HFFc6 (cell line): ENCODE results near the gene USH2A. TPM values are rescaled to one million over a fixed set of nuclear protein-coding genes. Genes with fewer than 3 reads are reported as not detected.
A peak's percentile ranks its signal among the peaks of the same experiment; 100 is the strongest.

Source experiments
- DNase-seq: peaks from one replicate; pipeline ENCODE4 v3.0.0-alpha.2; 2018
- H3K27ac Mint-ChIP-seq: 2 replicates; pipeline ENCODE4 v1.8.0; 2020; ENCODE audit warnings: mild to moderate bottlenecking, mixed read lengths
- H3K27me3 Mint-ChIP-seq: 2 replicates; pipeline ENCODE4 v1.8.0; 2021; ENCODE audit warnings: mild to moderate bottlenecking, moderate library complexity, mixed read lengths; ENCODE audit not compliant: insufficient read depth
- H3K36me3 Mint-ChIP-seq: 2 replicates; pipeline ENCODE4 v1.8.0; 2021; ENCODE audit warnings: low read depth, mixed read lengths
- H3K4me1 Mint-ChIP-seq: 2 replicates; pipeline ENCODE4 v1.8.0; 2020; ENCODE audit warnings: low read depth, mixed read lengths
- H3K4me3 Mint-ChIP-seq: 2 replicates; pipeline ENCODE4 v1.8.0; 2020; ENCODE audit warnings: mild to moderate bottlenecking, moderate library complexity, mixed read lengths
- H3K9me3 Mint-ChIP-seq: 2 replicates; pipeline ENCODE4 v1.8.0; 2020; ENCODE audit warnings: mild to moderate bottlenecking, mixed read lengths
- total RNA-seq, 6 experiments: library from RNA; stranded (reverse); fragmentation: NEBNext Ultra II Directional; extraction: Animal tissue kit (Norgen Biotek cat#: 25700); gene quantifications; 2 replicates in 1 of 6; 3 replicates in 5 of 6; pipeline ENCODE4 v1.2.3, GENCODE V29; 2021
- TF ChIP-seq, protein P1 (sequence below): fragments of 200-600 bp; sonication (generic); IDR thresholded peaks from 2 replicates; pipeline ENCODE4 v1.5.0; 2021; ENCODE audit warnings: antibody characterized with exemption, mild to moderate bottlenecking

Gene USH2A
- total RNA-seq, 6 experiments from 2014 or later, result 0.02 to 0.07 (median 0.04) TPM

DNA sequence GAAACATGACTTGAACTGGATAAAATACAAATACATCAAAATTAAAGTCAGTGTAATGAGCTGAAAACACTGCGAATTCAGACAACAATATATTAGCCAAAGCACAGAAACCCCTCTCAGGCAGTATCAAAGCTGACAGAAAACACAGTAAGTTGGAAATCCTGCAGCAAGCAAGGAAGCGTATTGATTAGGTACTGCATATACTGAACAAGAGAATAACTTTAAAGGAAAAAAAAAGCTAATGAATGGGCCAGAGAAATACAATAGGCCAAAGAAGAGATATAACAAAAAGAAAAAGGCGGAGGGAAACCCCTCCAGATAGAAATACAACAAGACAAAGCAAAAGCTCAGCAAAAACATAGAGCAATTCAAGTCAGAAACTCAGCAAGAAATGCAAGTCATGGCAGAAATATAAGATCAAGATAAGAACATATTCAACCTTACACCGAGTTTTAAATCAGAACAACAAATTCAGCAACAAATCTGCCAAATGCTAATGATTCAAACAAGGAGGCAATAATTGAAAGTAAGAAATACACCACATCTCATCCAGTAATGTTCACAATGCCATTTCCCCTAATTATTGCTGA is 299.0 kb downstream of the USH2A start:
- Mint-ChIP-seq H3K36me3 (no peaks in the 10 kb centered on the region), H3K27ac (no peak overlapping the region), H3K4me3 (no peak overlapping the region), H3K27me3 (no peaks in the 10 kb centered on the region), H3K9me3 (no peaks in the 10 kb centered on the region), H3K4me1 (no peaks in the 10 kb centered on the region)
- no peak for DNase-seq
- TF ChIP-seq, protein P1, sequence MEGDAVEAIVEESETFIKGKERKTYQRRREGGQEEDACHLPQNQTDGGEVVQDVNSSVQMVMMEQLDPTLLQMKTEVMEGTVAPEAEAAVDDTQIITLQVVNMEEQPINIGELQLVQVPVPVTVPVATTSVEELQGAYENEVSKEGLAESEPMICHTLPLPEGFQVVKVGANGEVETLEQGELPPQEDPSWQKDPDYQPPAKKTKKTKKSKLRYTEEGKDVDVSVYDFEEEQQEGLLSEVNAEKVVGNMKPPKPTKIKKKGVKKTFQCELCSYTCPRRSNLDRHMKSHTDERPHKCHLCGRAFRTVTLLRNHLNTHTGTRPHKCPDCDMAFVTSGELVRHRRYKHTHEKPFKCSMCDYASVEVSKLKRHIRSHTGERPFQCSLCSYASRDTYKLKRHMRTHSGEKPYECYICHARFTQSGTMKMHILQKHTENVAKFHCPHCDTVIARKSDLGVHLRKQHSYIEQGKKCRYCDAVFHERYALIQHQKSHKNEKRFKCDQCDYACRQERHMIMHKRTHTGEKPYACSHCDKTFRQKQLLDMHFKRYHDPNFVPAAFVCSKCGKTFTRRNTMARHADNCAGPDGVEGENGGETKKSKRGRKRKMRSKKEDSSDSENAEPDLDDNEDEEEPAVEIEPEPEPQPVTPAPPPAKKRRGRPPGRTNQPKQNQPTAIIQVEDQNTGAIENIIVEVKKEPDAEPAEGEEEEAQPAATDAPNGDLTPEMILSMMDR, result no peak

DNA sequence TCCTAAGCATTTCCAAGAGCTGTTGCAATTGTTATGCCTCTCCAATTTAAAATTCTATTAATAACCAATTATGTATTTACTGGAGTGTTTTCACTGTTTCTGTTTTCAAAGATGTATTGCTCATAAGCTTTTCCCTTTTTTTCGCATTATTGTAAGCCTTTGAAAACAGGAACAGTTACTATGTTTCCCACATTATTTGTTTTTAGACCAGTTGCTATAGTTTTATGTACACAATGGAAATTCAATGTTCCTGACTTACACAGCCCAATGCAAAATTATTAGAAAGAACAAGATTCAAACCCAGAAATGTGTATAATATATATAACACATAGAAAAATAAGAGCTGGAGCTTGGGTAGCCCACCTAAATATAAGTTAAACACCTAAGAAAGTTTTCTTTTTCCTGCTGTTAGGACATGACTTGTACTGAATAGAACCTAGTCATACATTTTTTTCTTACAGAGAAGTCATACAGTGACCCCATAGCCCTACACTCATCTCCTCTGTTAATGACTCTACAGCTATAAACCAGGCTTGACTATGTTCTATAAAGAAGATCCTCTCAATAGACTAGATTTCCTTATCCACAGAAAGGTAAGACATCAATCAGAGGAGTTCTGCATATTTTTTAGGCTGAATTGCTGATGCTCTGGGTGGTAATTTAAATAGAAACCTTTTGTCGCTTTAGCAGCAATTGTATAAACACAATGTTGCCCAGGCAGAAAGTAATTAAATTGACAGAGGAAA is 299.6 kb downstream of the USH2A start:
- Mint-ChIP-seq H3K27me3 (no peaks in the 10 kb centered on the region), H3K4me3 (no peak overlapping the region), H3K9me3 (no peaks in the 10 kb centered on the region), H3K27ac (no peak overlapping the region), H3K36me3 (no peaks in the 10 kb centered on the region), H3K4me1 (no peaks in the 10 kb centered on the region)
- TF ChIP-seq, protein P1, result no peak
- DNase-seq, result no peak

DNA sequence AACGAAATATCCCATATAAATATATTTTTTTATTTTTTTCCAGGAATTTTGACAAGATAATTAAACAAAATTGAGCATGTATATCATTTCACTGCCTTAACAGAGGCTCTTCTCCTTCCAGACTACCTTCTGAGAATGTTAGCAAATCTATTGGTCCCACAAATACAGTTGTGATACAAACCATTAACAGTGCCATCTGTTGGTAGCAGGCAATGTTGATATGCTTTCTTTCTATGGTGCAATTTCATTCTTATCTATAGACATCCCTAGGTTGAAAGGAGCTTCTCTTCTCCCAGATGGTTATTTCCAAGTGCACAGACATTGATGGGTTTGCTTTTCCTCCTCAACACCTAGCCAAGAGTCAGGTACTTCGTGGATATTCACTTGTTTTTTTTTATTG is 303.6 kb downstream of the USH2A start:
- peak; percentile 33 for DNase-seq
- Mint-ChIP-seq H3K36me3 (no peaks in the 10 kb centered on the region), H3K9me3 (no peaks in the 10 kb centered on the region), H3K27me3 (no peaks in the 10 kb centered on the region), H3K4me3 (no peak overlapping the region), H3K27ac (no peak overlapping the region), H3K4me1 (no peaks in the 10 kb centered on the region)
- TF ChIP-seq, protein P1, result peak; percentile 79

DNA sequence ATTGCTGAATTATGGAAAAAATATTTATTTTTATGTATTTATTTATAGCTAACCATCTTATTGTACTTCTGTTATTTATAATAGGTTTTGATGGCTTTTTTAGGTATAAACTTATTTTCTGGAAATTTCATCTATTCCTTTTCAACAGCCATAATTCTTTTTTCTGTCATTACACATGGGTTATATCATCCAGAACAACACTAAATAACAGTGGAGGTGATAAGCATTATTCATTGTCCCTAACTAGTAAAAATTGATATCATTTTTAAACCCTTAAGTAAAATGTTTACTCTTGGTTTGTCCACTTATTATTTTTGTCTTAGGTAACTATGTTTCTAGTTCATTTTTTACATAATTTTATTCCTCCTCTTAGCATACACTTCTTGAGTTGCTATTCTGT is 309.1 kb downstream of the USH2A start:
- Mint-ChIP-seq H3K27me3 (no peaks in the 10 kb centered on the region), H3K4me3 (no peak overlapping the region), H3K36me3 (no peaks in the 10 kb centered on the region), H3K27ac (no peak overlapping the region), H3K4me1 (peaks cover 4% of the 10 kb centered on the region; the same call in 1 of the 2 replicates), H3K9me3 (no peaks in the 10 kb centered on the region)
- TF ChIP-seq, protein P1, result no peak
- no peak for DNase-seq

DNA sequence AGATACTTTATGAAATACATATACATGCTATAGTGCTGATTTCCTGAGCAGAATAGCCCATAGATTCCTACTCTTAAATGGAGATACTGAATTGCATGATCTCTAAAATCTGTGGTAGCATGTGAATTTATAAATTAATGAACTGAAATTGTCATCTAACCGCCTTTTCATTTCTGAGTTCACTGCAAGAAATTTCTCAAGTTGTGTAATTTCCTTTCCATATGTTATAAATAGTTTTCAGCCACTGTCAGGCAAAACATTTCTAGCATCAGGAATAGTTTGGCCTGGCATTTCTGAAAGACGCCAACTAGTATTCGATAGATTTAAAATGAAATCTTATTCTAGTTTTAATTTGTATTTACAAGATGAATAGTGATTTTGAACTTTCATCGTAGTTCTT is 310.1 kb downstream of the USH2A start:
- Mint-ChIP-seq H3K9me3 (no peaks in the 10 kb centered on the region), H3K27me3 (no peaks in the 10 kb centered on the region), H3K27ac (no peak overlapping the region), H3K4me3 (no peak overlapping the region), H3K36me3 (no peaks in the 10 kb centered on the region), H3K4me1 (peaks cover 7% of the 10 kb centered on the region; the same call in 1 of the 2 replicates)
- no peak for DNase-seq
- TF ChIP-seq, protein P1, result no peak
